ENCODE data around the gene NKAIN2.

The NKAIN2 gene

GRCh38 chr6:123811378-123811777 is 7.7 kb downstream of the NKAIN2 start:
- H2BK5ac ChIP-seq (ENCODE audit: low read depth, low read length, poor library complexity), result no peak overlapping the region
- no peaks in the 10 kb centered on the region for H3K27me3 ChIP-seq (ENCODE audit: insufficient read depth, low read length)
- H3K79me2 ChIP-seq (ENCODE audit: control insufficient read depth, insufficient read depth, low read length, poor library complexity), result no peaks in the 10 kb centered on the region
- no peak overlapping the region for H2BK12ac ChIP-seq (ENCODE audit: low read length)
- H4K91ac ChIP-seq (ENCODE audit: low read depth, low read length), result no peak overlapping the region
- H4K8ac ChIP-seq (ENCODE audit: low read depth, low read length), result no peak overlapping the region
- no peak for DNase-seq
- H3K27ac ChIP-seq (ENCODE audit: low read depth, low read length), result no peak overlapping the region
- H3K4me2 ChIP-seq (ENCODE audit: low read length), result no peak overlapping the region
- no peak overlapping the region for H3K14ac ChIP-seq (ENCODE audit: low read length)
- no peak overlapping the region for H3K18ac ChIP-seq (ENCODE audit: low read length)
- no peaks in the 10 kb centered on the region for H3K36me3 ChIP-seq (ENCODE audit: control insufficient read depth in 1 of 2, insufficient read depth in 2 of 2, low read length in 2 of 2)
- no peak overlapping the region for H4K12ac ChIP-seq (ENCODE audit: low read depth, low read length)
- no peak overlapping the region for H2AFZ ChIP-seq (ENCODE audit: insufficient read depth, low read length, poor library complexity)
- no peak overlapping the region for H3K4me3 ChIP-seq (ENCODE audit: low read depth, low read length)
- H3K4me1 ChIP-seq (ENCODE audit: control insufficient read depth in 1 of 2, insufficient read depth in 2 of 2, low read length in 2 of 2), result no peaks in the 10 kb centered on the region
- no peak overlapping the region for H3K4ac ChIP-seq (ENCODE audit: low read depth, low read length)
- no peaks in the 10 kb centered on the region for H3K9me3 ChIP-seq (ENCODE audit: insufficient read depth, low read depth, low read length)
- no peak overlapping the region for H3K23ac ChIP-seq (ENCODE audit: low read length)
- H3K9ac ChIP-seq (ENCODE audit: low read length), result no peak overlapping the region
- H2AK5ac ChIP-seq (ENCODE audit: low read length), result no peak overlapping the region
- H3K79me1 ChIP-seq (ENCODE audit: low read length), result no peaks in the 10 kb centered on the region
- no peak overlapping the region for H2BK120ac ChIP-seq (ENCODE audit: insufficient read depth, low read length, poor library complexity)
- WGBS (ENCODE audit: extremely low coverage, insufficient coverage, insufficient read length), result no CpG with 5 or more reads among the region's 1 CpG

GRCh38 chr6:123812621-123813020 is 9.0 kb downstream of the NKAIN2 start:
- H4K8ac ChIP-seq (ENCODE audit: low read depth, low read length), result no peak overlapping the region
- H3K36me3 ChIP-seq (ENCODE audit: control insufficient read depth in 1 of 2, insufficient read depth in 2 of 2, low read length in 2 of 2), result no peaks in the 10 kb centered on the region
- no peak overlapping the region for H2AFZ ChIP-seq (ENCODE audit: insufficient read depth, low read length, poor library complexity)
- no peak overlapping the region for H2BK5ac ChIP-seq (ENCODE audit: low read depth, low read length, poor library complexity)
- no peak overlapping the region for H3K27ac ChIP-seq (ENCODE audit: low read depth, low read length)
- H3K27me3 ChIP-seq (ENCODE audit: insufficient read depth, low read length), result no peaks in the 10 kb centered on the region
- no peaks in the 10 kb centered on the region for H3K79me1 ChIP-seq (ENCODE audit: low read length)
- no peak overlapping the region for H4K91ac ChIP-seq (ENCODE audit: low read depth, low read length)
- H3K18ac ChIP-seq (ENCODE audit: low read length), result no peak overlapping the region
- no peak for DNase-seq
- no peak overlapping the region for H2BK120ac ChIP-seq (ENCODE audit: insufficient read depth, low read length, poor library complexity)
- no peaks in the 10 kb centered on the region for H3K4me1 ChIP-seq (ENCODE audit: control insufficient read depth in 1 of 2, insufficient read depth in 2 of 2, low read length in 2 of 2)
- no peak overlapping the region for H4K12ac ChIP-seq (ENCODE audit: low read depth, low read length)
- H3K9me3 ChIP-seq (ENCODE audit: insufficient read depth, low read depth, low read length), result no peaks in the 10 kb centered on the region
- no peak overlapping the region for H3K23ac ChIP-seq (ENCODE audit: low read length)
- H3K14ac ChIP-seq (ENCODE audit: low read length), result no peak overlapping the region
- H3K9ac ChIP-seq (ENCODE audit: low read length), result no peak overlapping the region
- H3K79me2 ChIP-seq (ENCODE audit: control insufficient read depth, insufficient read depth, low read length, poor library complexity), result no peaks in the 10 kb centered on the region
- H3K4ac ChIP-seq (ENCODE audit: low read depth, low read length), result no peak overlapping the region
- WGBS (ENCODE audit: extremely low coverage, insufficient coverage, insufficient read length), result no CpG with 5 or more reads among the region's 2 CpGs
- no peak overlapping the region for H3K4me3 ChIP-seq (ENCODE audit: low read depth, low read length)
- H2AK5ac ChIP-seq (ENCODE audit: low read length), result no peak overlapping the region
- no peak overlapping the region for H3K4me2 ChIP-seq (ENCODE audit: low read length)
- H2BK12ac ChIP-seq (ENCODE audit: low read length), result no peak overlapping the region

- Histone ChIP-seq H3K79me2 (ENCODE audit: control insufficient read depth, insufficient read depth, low read length, poor library complexity) (no peaks in the 10 kb centered on the region), H3K79me1 (ENCODE audit: low read length) (no peaks in the 10 kb centered on the region), H3K4me3 (ENCODE audit: low read depth, low read length) (no peak overlapping the region), H4K91ac (ENCODE audit: low read depth, low read length) (no peak overlapping the region), H2AFZ (ENCODE audit: insufficient read depth, low read length, poor library complexity) (no peak overlapping the region), H3K4me2 (ENCODE audit: low read length) (no peak overlapping the region), H3K27ac (ENCODE audit: low read depth, low read length) (no peak overlapping the region), H2AK5ac (ENCODE audit: low read length) (no peak overlapping the region), H3K9me3 (ENCODE audit: insufficient read depth, low read depth, low read length) (no peaks in the 10 kb centered on the region), H3K4ac (ENCODE audit: low read depth, low read length) (no peak overlapping the region), H4K12ac (ENCODE audit: low read depth, low read length) (no peak overlapping the region), H3K14ac (ENCODE audit: low read length) (no peak overlapping the region), H2BK120ac (ENCODE audit: insufficient read depth, low read length, poor library complexity) (no peak overlapping the region), H2BK12ac (ENCODE audit: low read length) (no peak overlapping the region), H3K27me3 (ENCODE audit: insufficient read depth, low read length) (no peaks in the 10 kb centered on the region), H2BK5ac (ENCODE audit: low read depth, low read length, poor library complexity) (no peak overlapping the region), H4K8ac (ENCODE audit: low read depth, low read length) (no peak overlapping the region), H3K4me1 (ENCODE audit: control insufficient read depth in 1 of 2, insufficient read depth in 2 of 2, low read length in 2 of 2) (no peaks in the 10 kb centered on the region), H3K18ac (ENCODE audit: low read length) (no peak overlapping the region), H3K9ac (ENCODE audit: low read length) (no peak overlapping the region), H3K36me3 (ENCODE audit: control insufficient read depth in 1 of 2, insufficient read depth in 2 of 2, low read length in 2 of 2) (no peaks in the 10 kb centered on the region), H3K23ac (ENCODE audit: low read length) (no peak overlapping the region)
- DNase-seq, result no peak
- WGBS (ENCODE audit: extremely low coverage, insufficient coverage, insufficient read length), result no CpG with 5 or more reads among the region's 2 CpGs
Measured at GRCh38 chr6:123821112-123821511, 17.4 kb downstream of the NKAIN2 start.

GRCh38 chr6:123829302-123829953 is 25.8 kb downstream of the NKAIN2 start:
- H2AK5ac ChIP-seq (ENCODE audit: low read length), result no peak overlapping the region
- no peak overlapping the region for H3K9ac ChIP-seq (ENCODE audit: low read length)
- H3K36me3 ChIP-seq (ENCODE audit: control insufficient read depth in 1 of 2, insufficient read depth in 2 of 2, low read length in 2 of 2), result no peaks in the 10 kb centered on the region
- no peak overlapping the region for H3K23ac ChIP-seq (ENCODE audit: low read length)
- no peak overlapping the region for H3K27ac ChIP-seq (ENCODE audit: low read depth, low read length)
- H3K14ac ChIP-seq (ENCODE audit: low read length), result no peak overlapping the region
- WGBS (ENCODE audit: extremely low coverage, insufficient coverage, insufficient read length), result no CpG with 5 or more reads among the region's 3 CpGs
- H3K4me2 ChIP-seq (ENCODE audit: low read length), result no peak overlapping the region
- H2BK12ac ChIP-seq (ENCODE audit: low read length), result no peak overlapping the region
- H3K4me1 ChIP-seq (ENCODE audit: control insufficient read depth in 1 of 2, insufficient read depth in 2 of 2, low read length in 2 of 2), result no peaks in the 10 kb centered on the region
- H4K91ac ChIP-seq (ENCODE audit: low read depth, low read length), result no peak overlapping the region
- no peak overlapping the region for H2BK120ac ChIP-seq (ENCODE audit: insufficient read depth, low read length, poor library complexity)
- H3K9me3 ChIP-seq (ENCODE audit: insufficient read depth, low read depth, low read length), result no peaks in the 10 kb centered on the region
- H3K79me2 ChIP-seq (ENCODE audit: control insufficient read depth, insufficient read depth, low read length, poor library complexity), result no peaks in the 10 kb centered on the region
- H3K18ac ChIP-seq (ENCODE audit: low read length), result no peak overlapping the region
- H3K27me3 ChIP-seq (ENCODE audit: insufficient read depth, low read length), result no peaks in the 10 kb centered on the region
- H2BK5ac ChIP-seq (ENCODE audit: low read depth, low read length, poor library complexity), result no peak overlapping the region
- no peak for DNase-seq
- H3K4me3 ChIP-seq (ENCODE audit: low read depth, low read length), result no peak overlapping the region
- H3K79me1 ChIP-seq (ENCODE audit: low read length), result no peaks in the 10 kb centered on the region
- H2AFZ ChIP-seq (ENCODE audit: insufficient read depth, low read length, poor library complexity), result no peak overlapping the region
- H4K8ac ChIP-seq (ENCODE audit: low read depth, low read length), result no peak overlapping the region
- no peak overlapping the region for H3K4ac ChIP-seq (ENCODE audit: low read depth, low read length)
- no peak overlapping the region for H4K12ac ChIP-seq (ENCODE audit: low read depth, low read length)
